ENCODE measurements around the gene VPS26B. TPM values are rescaled to one million over a fixed set of nuclear protein-coding genes. Genes with fewer than 3 reads are reported as not detected.

Gene VPS26B
- total and polyA plus RNA-seq, 2 donors (not counting 3 experiments of a cell fraction or from before 2014, with no cell fraction given): 40.2 to 53.1 TPM

- FAIRE-seq: no peak
- dilution Hi-C loops (cut with MboI; ENCODE audit: extremely low pct_ligation_motif_present, low sequenced_read_pairs) (no loop called here), intact Hi-C loops (cut with micrococcal nuclease) (no loop called here)
- Histone ChIP-seq H3K27me3 (ENCODE audit: control insufficient read depth in 2 of 2, insufficient read depth in 2 of 2, low read length in 2 of 2) (peaks cover 9% of the 10 kb centered on the region in 2 experiments), H3K79me2 (ENCODE audit: control insufficient read depth, insufficient read depth, low read length) (no peaks in the 10 kb centered on the region), H3K9ac (replicated peaks; ENCODE audit: extremely low read depth, insufficient read depth, low read length) (no peak overlapping the region), H3K9me3 (replicated peaks; ENCODE audit: control insufficient read depth, insufficient read depth, low read length) (no peaks in the 10 kb centered on the region), H3K4me1 (ENCODE audit: control insufficient read depth, extremely low read depth, insufficient read depth, low read length) (no peaks in the 10 kb centered on the region), H3K27ac (ENCODE audit: insufficient read depth, low read depth, low read length) (no peak overlapping the region), H3K4me3 (replicated peaks in 1 of 3; ENCODE audit: insufficient read depth in 1 of 3, low read depth in 1 of 3, low read length in 3 of 3) (no peak overlapping the region), H3K36me3 (ENCODE audit: control insufficient read depth in 2 of 2, extremely low read depth in 1 of 2, insufficient read depth in 2 of 2, low read length in 2 of 2) (no peaks in the 10 kb centered on the region), H3K4me2 (ENCODE audit: insufficient read depth, low read length) (no peak overlapping the region), H3K9me1 (replicated peaks; ENCODE audit: control insufficient read depth, extremely low read depth, insufficient read depth, low read length) (no peaks in the 10 kb centered on the region), H2AFZ (ENCODE audit: low read depth, low read length) (no peak overlapping the region), H4K20me1 (replicated peaks; ENCODE audit: control insufficient read depth, extremely low read depth, insufficient read depth, low read length) (no peaks in the 10 kb centered on the region)
- DNase-seq (ENCODE audit: low read depth, low spot score): no peak
- no TSS peak for BruUV-seq (replicated peaks)
- POLR2A ChIA-PET: no interaction called here
- no peak for TF ChIP-seq POLR2AphosphoS5 (IDR thresholded peaks at IDR 0.05; ENCODE audit: insufficient read depth, low read depth, low read length)
- TF ChIP-seq EZH2 (IDR thresholded peaks at IDR 0.05; ENCODE audit: borderline replicate concordance, low read depth, low read length, severe bottlenecking): no peak
- no peak for TF ChIP-seq MAX (IDR thresholded peaks at IDR 0.05; ENCODE audit: insufficient read depth, insufficient read length)
- TF ChIP-seq CTCF (IDR thresholded peaks at IDR 0.05; ENCODE audit: extremely low read depth in 1 of 2, insufficient read depth in 1 of 2, low read depth in 1 of 2, low read length in 2 of 2): no peak
- no peak for TF ChIP-seq GATA2 (IDR thresholded peaks at IDR 0.05; ENCODE audit: insufficient read depth, insufficient read length, low read depth, low read length)
- no peak for TF ChIP-seq MYC (IDR thresholded peaks at IDR 0.05; ENCODE audit: low read depth, low read length)
- TF ChIP-seq JUN (IDR thresholded peaks at IDR 0.05; ENCODE audit: borderline replicate concordance, insufficient read depth, insufficient read length, low read depth): no peak
- no peak for TF ChIP-seq FOS (IDR thresholded peaks at IDR 0.05; ENCODE audit: borderline replicate concordance, insufficient read depth, low read length)
- TF ChIP-seq POLR2A (IDR thresholded peaks at IDR 0.05; ENCODE audit: low read depth, low read length): no peak
- CTCF ChIA-PET: no interaction called here
Measured at GRCh38 chr11:134267966-134268365, 43.5 kb downstream of the VPS26B start.
